ENCODE data around the gene IRAG1.

Gene IRAG1

GRCh38 chr11:10720881-10721376 is 27.4 kb upstream of the IRAG1 start:
- TF ChIP-seq CREB1 (IDR thresholded peaks at IDR 0.05; ENCODE audit: low read depth) (no peak), EGR1 (IDR thresholded peaks at IDR 0.05) (no peak), EP300 (IDR thresholded peaks at IDR 0.05; ENCODE audit: borderline replicate concordance) (no peak), USF1 (IDR thresholded peaks at IDR 0.05) (no peak), RAD21 (IDR thresholded peaks at IDR 0.05; ENCODE audit: low read depth) (no peak), REST (IDR thresholded peaks at IDR 0.05; ENCODE audit: low read depth) (no peak), MAX (IDR thresholded peaks at IDR 0.05) (no peak), TCF12 (IDR thresholded peaks at IDR 0.05; ENCODE audit: low read depth) (no peak), NFIC (IDR thresholded peaks at IDR 0.05) (no peak), TAF1 (IDR thresholded peaks at IDR 0.05; ENCODE audit: low read depth) (no peak), CEBPB (IDR thresholded peaks at IDR 0.05) (no peak)

- TF ChIP-seq NFIC (IDR thresholded peaks at IDR 0.05) = no peak
- no peak for TF ChIP-seq TCF12 (IDR thresholded peaks at IDR 0.05; ENCODE audit: low read depth)
- no peak for TF ChIP-seq TEAD4 (IDR thresholded peaks at IDR 0.05)
- TF ChIP-seq YY1 (IDR thresholded peaks at IDR 0.05; ENCODE audit: low read depth) = no peak
- TF ChIP-seq ZBTB7A (IDR thresholded peaks at IDR 0.05; ENCODE audit: low read depth) = no peak
- no peak for TF ChIP-seq EGR1 (IDR thresholded peaks at IDR 0.05)
- no peak for TF ChIP-seq REST (IDR thresholded peaks at IDR 0.05; ENCODE audit: low read depth)
- no peak for TF ChIP-seq MAX (IDR thresholded peaks at IDR 0.05)
- no peak for TF ChIP-seq TAF1 (IDR thresholded peaks at IDR 0.05; ENCODE audit: low read depth)
- TF ChIP-seq CREB1 (IDR thresholded peaks at IDR 0.05; ENCODE audit: low read depth) = no peak
- no peak for TF ChIP-seq USF1 (IDR thresholded peaks at IDR 0.05)
- no peak for TF ChIP-seq FOXM1 (IDR thresholded peaks at IDR 0.05; ENCODE audit: borderline replicate concordance, low read depth)
- no peak for TF ChIP-seq RAD21 (IDR thresholded peaks at IDR 0.05; ENCODE audit: low read depth)
- TF ChIP-seq CEBPB (IDR thresholded peaks at IDR 0.05) = no peak
- TF ChIP-seq EP300 (IDR thresholded peaks at IDR 0.05; ENCODE audit: borderline replicate concordance) = no peak
Measured at GRCh38 chr11:10719616-10720015, 26.1 kb upstream of the IRAG1 start.

GRCh38 chr11:10716543-10717259 is 23.1 kb upstream of the IRAG1 start:
- no peak for TF ChIP-seq MAX (IDR thresholded peaks at IDR 0.05)
- TF ChIP-seq USF1 (IDR thresholded peaks at IDR 0.05) = 0 out of 2 replicates have a peak, but pooled peaks have one; percentile 30
- TF ChIP-seq CEBPB (IDR thresholded peaks at IDR 0.05) = no peak
- no peak for TF ChIP-seq YY1 (IDR thresholded peaks at IDR 0.05; ENCODE audit: low read depth)
- TF ChIP-seq EGR1 (IDR thresholded peaks at IDR 0.05) = no peak
- no peak for TF ChIP-seq TCF12 (IDR thresholded peaks at IDR 0.05; ENCODE audit: low read depth)
- no peak for TF ChIP-seq NFIC (IDR thresholded peaks at IDR 0.05)
- TF ChIP-seq ZBTB7A (IDR thresholded peaks at IDR 0.05; ENCODE audit: low read depth) = no peak

- TF ChIP-seq REST (IDR thresholded peaks at IDR 0.05; ENCODE audit: low read depth) (no peak), TCF12 (IDR thresholded peaks at IDR 0.05; ENCODE audit: low read depth) (no peak), ZBTB7A (IDR thresholded peaks at IDR 0.05; ENCODE audit: low read depth) (no peak), EP300 (IDR thresholded peaks at IDR 0.05; ENCODE audit: borderline replicate concordance) (no peak), NFIC (IDR thresholded peaks at IDR 0.05) (no peak), RAD21 (IDR thresholded peaks at IDR 0.05; ENCODE audit: low read depth) (no peak), CREB1 (IDR thresholded peaks at IDR 0.05; ENCODE audit: low read depth) (no peak), MAX (IDR thresholded peaks at IDR 0.05) (no peak), TAF1 (IDR thresholded peaks at IDR 0.05; ENCODE audit: low read depth) (no peak)
Measured at GRCh38 chr11:10716122-10716521, 22.6 kb upstream of the IRAG1 start.
